Measurements from ENCODE around the gene YIPF3.
"Not testable (repeated sequence)": the region's sequence is repeated elsewhere in the genome, so short reads cannot be mapped to it uniquely, and the experiment has no call there.

YIPF3 gene

DNA sequence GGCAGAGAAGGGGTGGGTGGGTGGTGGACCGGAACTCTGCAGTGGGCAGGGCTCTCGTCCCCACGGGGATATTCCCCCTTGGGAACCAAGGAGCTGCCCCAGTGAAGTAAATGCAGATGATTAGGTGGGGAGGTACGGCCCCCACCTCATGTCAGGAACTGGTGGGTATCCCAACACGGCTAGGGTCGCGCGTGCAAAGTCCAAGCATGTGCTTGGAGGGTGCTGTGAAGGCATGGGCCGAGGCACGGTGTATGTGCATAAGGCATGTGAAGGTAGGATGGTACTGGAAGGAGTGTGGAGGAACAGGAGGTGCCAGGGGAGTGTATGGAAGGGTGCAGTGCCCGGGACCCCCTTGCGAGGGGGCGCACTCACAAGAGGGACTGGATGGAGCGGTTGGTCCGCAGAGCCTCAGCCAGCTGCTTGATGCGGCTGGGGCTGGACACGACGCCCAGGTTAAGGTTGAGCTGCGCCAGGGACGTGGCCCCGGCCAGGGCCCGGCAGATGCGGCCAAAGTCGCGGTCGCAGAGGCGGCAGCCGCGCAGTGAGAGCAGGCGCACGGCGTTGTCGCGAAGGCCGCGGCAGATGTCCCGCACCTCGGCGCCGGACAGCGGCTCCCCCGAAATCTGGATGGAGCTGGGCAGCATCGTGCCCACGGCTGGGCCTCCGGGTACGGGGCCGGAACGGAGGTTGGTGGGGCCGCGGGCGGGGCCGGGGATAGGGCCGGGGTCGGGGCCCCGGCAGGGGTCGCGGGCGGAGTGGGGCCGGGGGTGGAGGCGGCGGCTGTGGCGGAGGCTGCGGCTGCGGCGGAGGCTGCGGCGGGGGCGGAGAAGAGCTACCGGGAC lies 7.4 kb downstream of the YIPF3 start:
- DNase-seq (ENCODE audit: low read depth) = no peak

DNA sequence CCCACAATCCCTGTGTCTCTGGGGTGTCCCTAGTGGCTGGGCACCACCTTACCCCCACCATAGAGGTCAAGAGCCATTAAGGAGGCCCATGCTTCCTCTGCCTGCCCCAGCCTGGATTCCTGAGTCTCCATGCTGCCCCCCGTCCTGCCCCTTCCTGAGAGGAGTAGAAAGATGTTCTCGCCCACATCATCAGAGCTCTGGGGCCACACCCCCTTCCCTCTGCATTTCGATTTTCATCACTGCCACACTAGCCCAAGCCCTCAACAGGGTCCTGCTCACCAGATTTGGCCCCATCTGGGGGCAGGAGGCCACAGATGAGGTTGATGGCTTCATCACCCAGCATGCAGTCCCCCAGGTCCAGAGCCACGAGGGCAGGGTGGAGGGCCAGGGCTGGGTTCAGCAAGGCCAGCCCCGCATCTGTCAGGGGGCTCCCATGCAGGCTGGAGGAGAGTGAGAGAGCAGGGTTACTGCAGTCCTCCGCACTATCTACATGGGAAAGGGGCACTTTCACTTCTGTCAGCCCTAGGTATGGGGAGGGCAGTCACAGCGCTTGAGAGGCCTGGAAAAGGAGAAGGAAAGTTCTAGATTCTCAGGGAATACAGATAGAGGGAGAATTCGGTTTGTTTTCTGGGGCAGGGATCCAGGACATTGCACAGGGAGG lies 8.1 kb downstream of the YIPF3 start:
- DNase-seq (ENCODE audit: low read depth) = no peak

DNA sequence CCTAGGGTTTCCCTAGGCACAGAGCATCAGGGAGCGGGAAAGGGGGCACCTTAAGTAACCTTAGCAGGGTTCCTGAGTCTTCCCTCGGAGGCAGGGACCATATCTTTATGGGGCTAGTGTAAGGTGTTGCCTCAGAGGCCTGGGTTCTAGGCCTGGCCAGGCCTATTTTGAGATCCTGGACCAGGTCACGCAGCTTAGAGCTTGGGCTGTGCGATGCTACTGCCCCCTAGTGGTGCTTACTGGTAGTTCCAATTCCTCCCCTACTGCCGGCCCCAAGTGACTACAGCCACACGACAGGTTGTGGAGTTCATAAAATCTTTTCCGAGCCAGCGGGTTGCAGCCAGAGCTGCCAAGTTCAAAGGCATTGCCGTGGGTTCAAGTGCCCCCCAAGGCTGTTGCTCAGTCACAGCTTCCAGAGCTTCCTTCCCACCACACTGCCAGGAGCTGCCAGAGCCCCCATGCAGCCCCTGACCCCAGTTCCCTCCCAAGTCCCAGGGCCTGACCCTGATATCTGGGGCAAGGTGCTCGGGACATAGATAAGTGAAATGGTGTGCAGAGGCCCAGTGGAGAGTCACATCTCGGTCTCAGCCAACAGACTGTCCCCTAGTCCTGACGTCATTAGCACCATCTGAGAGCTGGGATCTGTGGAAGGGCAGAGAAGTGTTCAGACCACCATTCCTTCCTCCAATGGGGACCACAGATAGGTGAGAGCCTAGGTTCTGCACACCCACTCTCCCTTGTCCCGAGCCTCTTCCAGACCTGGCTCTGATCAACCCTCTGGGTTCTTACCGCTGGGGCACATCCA lies 9.9 kb downstream of the YIPF3 start:
- DNase-seq (ENCODE audit: low read depth) = peak; percentile 43

- DNase-seq (ENCODE audit: low read depth) = no peak
Observed at GRCh38 chr6:43506171-43506570, 10.6 kb downstream of the YIPF3 start.

DNA sequence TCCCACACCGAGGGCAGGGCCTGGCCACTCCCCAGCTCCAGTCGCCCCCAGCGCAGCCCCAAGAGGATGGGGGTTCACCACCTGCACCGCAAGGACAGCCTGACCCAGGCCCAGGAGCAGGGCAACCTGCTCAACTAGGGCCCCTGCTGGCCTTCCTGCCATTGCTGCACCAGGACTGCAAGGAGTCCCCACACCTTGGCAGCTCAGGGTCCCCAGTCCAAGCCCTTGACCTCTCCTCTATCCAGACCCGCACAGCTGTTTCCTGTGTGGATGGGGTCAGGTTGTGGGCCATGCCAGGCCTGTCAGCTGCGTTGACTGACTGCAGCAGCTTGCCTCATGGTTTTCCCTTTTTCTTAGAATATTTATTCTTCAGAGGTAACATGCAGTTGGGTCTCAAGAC lies 11.0 kb downstream of the YIPF3 start:
- DNase-seq (ENCODE audit: low read depth) = no peak

DNA sequence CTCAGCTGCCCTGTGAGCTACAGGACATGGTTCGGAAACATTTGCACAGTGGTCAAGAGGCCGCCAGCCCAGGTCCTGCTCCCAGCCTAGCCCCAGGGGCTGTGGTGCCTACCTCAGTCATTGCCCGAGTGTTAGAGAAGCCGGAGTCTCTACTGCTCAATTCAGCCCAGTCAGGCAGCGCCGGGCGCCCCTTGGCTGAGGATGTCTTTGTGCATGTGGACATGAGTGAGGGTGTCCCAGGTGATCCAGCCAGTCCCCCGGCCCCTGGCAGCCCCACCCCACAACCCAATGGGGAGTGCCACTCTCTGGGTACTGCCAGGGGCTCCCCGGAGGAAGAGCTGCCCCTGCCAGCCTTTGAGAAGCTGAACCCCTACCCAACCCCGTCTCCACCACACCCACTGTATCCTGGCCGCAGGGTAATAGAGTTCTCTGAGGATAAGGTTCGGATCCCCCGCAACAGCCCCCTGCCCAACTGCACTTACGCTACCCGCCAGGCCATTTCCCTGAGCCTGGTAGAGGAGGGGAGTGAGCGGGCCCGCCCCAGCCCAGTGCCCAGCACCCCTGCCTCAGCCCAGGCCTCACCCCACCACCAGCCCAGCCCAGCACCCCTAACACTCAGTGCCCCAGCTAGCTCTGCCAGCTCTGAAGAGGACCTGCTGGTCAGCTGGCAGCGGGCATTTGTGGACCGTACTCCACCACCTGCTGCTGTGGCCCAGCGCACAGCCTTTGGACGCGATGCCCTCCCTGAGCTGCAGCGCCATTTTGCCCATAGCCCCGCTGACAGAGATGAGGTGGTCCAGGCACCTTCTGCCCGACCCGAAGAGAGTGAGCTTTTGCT lies 11.8 kb downstream of the YIPF3 start:
- DNase-seq (ENCODE audit: low read depth) = no peak

DNA sequence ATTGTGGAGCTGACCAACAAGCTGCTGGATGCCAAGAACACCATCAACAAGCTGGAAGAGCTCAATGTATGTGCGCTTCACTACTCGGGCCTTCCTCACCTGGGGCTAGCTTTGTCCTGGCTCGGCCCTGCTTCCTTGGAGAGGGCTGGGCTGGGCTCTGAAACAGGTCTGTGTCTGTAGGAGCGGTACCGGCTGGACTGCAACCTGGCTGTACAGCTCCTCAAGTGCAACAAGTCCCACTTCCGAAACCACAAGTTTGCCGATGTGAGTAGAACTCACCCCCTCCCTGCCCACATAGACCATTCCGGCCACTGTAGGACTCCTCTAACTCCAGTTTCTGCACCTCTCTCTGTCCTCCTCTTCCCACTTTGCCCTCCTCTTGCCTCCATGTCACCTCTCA lies 13.3 kb downstream of the YIPF3 start:
- no peak for DNase-seq (ENCODE audit: low read depth)

- DNase-seq (ENCODE audit: low read depth) = no peak
Observed at GRCh38 chr6:43502666-43503065, 14.1 kb downstream of the YIPF3 start.

DNA sequence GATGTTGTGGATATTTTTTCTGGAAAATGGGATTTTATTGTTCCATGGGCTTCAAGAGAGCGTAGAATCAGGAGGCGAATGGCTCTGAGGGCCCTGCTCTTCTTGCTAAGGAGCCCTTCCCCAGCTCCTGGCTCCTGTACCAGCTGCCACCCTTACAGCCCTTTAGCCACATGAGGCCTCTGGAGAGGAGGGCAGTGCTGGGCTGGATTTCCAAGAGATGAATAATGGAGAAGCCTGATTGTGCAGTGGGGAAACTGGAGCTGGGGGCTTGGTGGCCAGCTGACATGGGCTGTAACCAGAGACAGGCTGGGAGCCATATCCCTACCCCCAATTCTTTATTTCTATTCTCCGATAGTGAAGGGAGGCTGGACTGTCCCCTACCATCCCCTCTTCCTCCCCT lies 15.8 kb downstream of the YIPF3 start:
- no peak for DNase-seq (ENCODE audit: low read depth)

- no peak for DNase-seq (ENCODE audit: low read depth)
Observed at GRCh38 chr6:43499028-43499815, 17.5 kb downstream of the YIPF3 start.

DNA sequence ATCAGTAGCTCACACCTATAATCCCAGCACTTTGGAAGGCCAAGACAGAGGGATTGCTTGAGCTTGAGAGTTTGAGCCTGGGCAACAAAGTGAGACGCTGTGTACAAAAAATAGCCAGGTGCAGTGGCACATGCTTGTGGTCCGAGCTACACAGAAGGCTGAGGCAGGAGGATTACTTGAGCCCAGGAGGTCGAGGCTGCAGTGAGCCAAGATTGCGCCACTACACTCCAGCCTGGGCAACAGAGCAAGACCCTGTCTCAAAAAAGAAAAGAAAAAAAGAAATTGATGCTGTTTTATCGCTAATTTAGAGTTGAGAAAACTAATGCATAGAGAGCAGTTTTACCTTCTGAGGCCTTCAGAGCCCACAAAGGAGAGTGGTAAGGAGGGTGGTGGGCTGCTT lies 18.4 kb downstream of the YIPF3 start:
- DNase-seq (ENCODE audit: low read depth) = not testable (repeated sequence)

- no peak for DNase-seq (ENCODE audit: low read depth)
Observed at GRCh38 chr6:43497689-43498088, 19.0 kb downstream of the YIPF3 start.

DNA sequence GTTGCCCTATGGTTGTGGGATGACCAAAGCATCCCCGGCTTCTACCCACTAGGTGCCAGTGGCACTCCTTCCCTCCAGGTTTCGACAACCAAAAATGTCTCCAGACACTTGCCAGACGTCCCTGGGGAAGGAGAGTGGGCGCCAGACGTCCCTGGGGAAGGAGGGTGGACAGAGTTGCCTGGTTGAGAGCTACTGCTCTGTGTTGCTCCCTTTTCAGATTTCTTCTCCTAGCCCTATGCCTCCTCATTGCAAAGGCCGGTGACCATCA lies 19.7 kb downstream of the YIPF3 start:
- DNase-seq (ENCODE audit: low read depth) = no peak

DNA sequence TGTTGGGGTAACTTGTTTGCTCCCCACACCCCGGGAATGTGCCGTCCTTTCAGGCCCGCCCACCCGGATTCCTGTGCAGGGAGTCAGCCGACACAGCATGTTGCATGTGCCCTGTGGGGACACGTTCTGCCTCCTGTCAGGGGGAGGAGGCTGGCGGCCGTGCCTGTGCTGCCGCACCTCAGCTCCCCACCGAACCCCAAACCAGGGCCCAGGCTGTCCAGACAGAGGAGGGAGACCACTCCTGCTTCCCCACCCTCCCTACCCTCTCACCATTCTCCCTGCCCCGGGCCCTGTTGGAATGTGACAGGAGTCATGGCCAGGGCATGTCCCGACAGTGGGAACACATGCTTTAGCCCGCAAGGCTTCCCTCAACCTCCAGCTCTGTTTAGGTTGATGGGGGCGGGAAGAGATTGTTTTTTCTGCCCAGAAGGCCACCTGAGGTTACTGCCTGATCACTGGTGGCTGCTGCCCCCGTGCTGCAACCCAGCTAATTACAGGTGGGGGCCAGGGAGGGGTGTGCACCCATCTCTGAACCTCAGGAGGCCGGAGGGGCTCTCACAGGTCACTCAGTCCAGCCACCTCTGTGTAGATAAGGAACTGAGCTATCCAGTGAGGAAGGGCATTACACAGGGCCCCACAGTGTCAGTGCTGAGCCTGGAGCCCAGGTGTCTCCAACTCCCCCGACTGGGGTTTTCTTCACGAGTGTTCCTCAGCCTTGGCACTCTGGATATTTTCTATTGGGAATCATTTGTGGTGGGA lies 20.2 kb downstream of the YIPF3 start:
- DNase-seq (ENCODE audit: low read depth) = no peak

GRCh38 chr6:43495409-43495941 lies 21.3 kb downstream of the YIPF3 start:
- no peak for DNase-seq (ENCODE audit: low read depth)

DNA sequence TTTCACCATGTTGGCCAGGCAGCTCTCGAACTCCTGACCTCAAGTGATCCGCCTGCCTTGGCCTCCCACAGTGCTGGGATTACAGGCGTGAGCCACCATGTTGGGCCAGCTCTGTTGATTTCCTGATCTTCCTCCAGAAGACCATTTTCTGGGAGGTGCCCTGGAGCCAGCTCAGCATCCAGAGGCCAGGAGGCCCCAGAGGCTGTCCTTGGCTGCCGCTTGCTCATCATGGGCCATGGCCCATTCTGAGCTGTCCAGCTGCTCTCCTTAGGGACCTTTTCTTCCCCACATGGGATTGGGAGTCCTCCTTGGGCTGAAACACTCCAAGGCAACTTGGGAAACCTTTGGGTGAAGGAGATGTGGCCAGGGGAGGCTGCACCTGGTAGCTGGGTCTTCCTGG lies 22.0 kb downstream of the YIPF3 start:
- no peak for DNase-seq (ENCODE audit: low read depth)

GRCh38 chr6:43494321-43494720 lies 22.4 kb downstream of the YIPF3 start:
- no peak for DNase-seq (ENCODE audit: low read depth)

DNA sequence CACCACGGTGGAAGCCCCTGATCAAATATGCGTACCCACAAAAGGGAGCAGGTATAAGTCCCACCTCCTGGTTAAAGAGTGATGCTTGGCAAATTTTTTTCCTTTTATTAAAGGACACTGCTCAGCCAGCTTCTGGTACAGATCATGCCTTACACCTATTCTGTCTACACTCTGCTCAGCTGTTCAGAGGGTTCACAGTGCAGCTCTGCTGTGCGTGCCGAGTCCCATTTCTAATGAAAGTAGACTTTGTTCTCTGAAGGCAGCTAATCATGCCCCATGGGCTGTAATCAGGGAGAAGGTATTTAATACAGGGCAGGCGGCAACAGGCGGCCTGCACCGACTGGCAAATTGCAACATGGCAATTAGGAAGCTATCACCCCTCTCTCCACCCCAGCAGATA lies 22.9 kb downstream of the YIPF3 start:
- DNase-seq (ENCODE audit: low read depth) = no peak

GRCh38 chr6:43493230-43493629 lies 23.5 kb downstream of the YIPF3 start:
- no peak for DNase-seq (ENCODE audit: low read depth)

DNA sequence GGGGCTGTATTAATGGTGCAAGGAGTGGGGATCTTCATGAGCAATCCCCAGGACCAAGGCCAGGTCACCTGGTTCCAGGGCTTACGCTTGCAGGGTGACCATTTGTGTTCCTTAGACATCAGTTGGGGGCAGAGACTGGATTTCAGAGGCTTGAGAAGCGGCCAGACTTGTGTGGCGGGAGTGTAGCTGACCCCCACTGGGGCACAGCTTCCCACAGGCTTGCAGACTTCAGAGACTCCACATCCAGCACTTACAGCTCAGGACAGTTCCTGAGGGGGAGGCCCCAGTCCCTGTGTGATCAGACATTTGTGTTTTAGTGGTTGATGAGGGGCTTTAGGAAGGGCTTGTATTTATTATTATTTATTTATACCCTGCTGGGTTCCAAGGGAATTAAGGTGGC lies 24.1 kb downstream of the YIPF3 start:
- no peak for DNase-seq (ENCODE audit: low read depth)
